Measurements from ENCODE around the gene ELL. TPM values are rescaled to one million over a fixed set of nuclear protein-coding genes. Genes with fewer than 3 reads are reported as not detected.

ELL gene
- polyA plus RNA-seq, 6 donors from 2014 or later, result 7.0 to 19.3 (median 14.6) TPM

DNA sequence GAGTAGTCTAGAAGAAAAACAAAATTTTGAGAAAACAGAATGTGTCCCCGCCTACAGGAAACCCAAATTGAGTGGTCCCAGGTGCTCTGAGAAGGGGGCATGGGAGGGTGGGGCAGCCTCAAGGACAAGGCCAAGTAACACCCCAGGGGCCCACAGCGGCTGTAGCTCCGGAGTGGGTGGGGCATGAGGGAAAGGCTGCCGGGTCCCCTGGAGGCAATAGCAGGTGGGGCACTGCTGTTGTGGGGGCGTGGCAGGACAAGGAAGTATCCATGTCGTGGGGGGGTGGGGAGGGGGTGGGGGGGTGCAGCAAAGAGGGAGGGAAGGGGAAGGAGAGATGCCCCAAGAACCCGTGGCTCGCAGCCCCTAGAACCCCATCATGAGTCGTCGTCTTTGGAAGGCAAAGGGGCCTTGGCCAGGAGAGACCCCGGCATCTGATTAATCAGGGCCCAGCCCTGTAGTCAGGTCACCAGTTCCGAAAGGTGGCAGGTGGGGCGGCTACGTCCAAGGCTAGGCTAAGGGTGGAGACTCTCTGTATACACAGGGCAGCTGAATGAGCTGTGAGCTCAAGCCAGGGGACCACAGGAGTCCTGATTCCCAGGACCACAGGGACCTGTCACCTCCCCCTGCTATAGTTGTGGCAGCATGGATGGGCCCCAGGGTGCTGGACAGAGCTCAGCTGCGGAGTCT, 76.5 kb downstream of the ELL start:
- peaks cover 14 to 17% (median 14%) of the 10 kb centered on the region in 3 donors for H3K4me1 Mint-ChIP-seq
- peaks cover 0 to 5% (median 0%) of the 10 kb centered on the region in 7 donors for H3K9me3 Mint-ChIP-seq
- DNase-seq, result no peak
- H3K4me3 Mint-ChIP-seq, result no peak overlapping the region
- no peaks in the 10 kb centered on the region for H3K27me3 Mint-ChIP-seq
- no peak for ATAC-seq (ENCODE audit: low read depth in 2 of 2)
- H3K27ac Mint-ChIP-seq, result no peak overlapping the region
- H3K36me3 Mint-ChIP-seq, result peaks cover 0 to 16% of the 10 kb centered on the region in 2 donors

DNA sequence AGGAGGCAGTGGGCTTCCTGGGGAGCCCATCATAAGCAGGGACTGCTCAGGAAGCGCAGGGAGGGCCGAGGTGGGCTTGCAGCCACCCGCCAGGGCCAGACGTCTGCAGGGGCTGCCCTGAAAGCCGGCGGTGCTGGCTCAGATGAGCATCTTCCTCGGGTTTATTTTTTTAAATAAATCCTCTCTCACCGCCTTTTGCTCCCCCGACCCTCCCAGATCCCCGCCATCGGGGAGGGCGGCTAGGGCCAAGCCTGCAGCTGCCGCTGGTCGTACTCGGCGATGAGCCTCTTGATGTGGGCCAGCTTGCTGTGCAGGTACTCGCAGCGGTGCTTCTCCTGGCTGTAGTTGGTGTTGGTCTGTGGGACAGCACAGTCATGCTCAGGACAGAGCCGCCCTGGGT, 77.4 kb downstream of the ELL start:
- Mint-ChIP-seq H3K4me3 (no peak overlapping the region), H3K4me1 (peaks cover 14 to 21% (median 18%) of the 10 kb centered on the region in 3 donors), H3K27me3 (no peaks in the 10 kb centered on the region), H3K9me3 (peaks cover 0 to 5% (median 0%) of the 10 kb centered on the region in 7 donors), H3K36me3 (peaks cover 0 to 16% of the 10 kb centered on the region in 2 donors), H3K27ac (no peak overlapping the region)
- no peak for ATAC-seq (ENCODE audit: low read depth in 2 of 2)
- DNase-seq, result no peak

DNA sequence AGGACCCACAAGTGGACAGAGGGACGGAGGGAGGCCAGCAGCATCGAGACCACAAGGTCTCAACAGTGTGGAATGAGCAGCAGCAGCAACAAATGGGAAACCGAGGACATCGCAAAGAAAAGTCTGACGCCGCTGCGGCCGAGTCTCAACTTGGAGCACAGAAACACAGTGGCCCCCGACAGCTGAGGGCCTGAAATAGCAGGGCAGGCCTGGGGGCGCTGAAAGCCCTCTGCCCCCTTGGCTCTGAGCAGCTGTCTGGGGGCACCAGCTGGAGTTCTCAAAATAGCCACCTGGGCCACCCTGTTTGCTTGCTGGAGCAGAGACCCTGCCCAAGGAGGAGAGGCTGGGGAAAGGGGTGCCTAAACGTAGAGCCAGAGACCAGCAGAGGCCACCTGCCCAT, 78.0 kb downstream of the ELL start:
- Mint-ChIP-seq H3K4me1 (peaks cover 14 to 24% (median 21%) of the 10 kb centered on the region in 3 donors), H3K27ac (no peak overlapping the region), H3K9me3 (peaks cover 0 to 5% (median 0%) of the 10 kb centered on the region in 7 donors), H3K36me3 (peaks cover 0 to 16% of the 10 kb centered on the region in 2 donors), H3K4me3 (no peak overlapping the region), H3K27me3 (no peaks in the 10 kb centered on the region)
- DNase-seq, result no peak
- ATAC-seq (ENCODE audit: low read depth in 2 of 2), result no peak

DNA sequence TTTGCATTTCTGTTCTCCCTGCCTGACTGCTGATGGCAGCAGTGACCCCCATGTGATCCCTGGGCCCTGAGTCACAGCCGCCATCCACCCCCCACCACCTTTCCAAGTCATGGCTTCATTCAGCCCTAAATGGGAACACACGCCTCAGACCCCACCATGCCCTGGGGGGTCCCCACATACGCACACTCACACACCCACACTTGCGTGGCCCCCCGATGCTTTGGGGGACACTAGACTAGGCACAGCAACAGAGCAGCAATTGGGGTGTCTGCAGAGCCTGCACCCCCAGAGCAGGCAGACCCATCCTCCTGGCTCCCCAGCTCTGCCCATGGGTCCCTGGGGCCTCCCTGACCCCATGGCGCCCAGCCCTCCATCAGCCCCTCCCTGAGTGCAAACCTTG, 78.5 kb downstream of the ELL start:
- Mint-ChIP-seq H3K27ac (peak overlapping the region in 1 of 6 donors; percentile 81), H3K4me3 (no peak overlapping the region), H3K36me3 (peaks cover 0 to 12% of the 10 kb centered on the region in 2 donors), H3K27me3 (no peaks in the 10 kb centered on the region), H3K9me3 (peaks cover 0 to 5% (median 0%) of the 10 kb centered on the region in 7 donors), H3K4me1 (peaks cover 14 to 25% (median 21%) of the 10 kb centered on the region in 3 donors)
- no peak for ATAC-seq (ENCODE audit: low read depth in 2 of 2)
- DNase-seq, result no peak

DNA sequence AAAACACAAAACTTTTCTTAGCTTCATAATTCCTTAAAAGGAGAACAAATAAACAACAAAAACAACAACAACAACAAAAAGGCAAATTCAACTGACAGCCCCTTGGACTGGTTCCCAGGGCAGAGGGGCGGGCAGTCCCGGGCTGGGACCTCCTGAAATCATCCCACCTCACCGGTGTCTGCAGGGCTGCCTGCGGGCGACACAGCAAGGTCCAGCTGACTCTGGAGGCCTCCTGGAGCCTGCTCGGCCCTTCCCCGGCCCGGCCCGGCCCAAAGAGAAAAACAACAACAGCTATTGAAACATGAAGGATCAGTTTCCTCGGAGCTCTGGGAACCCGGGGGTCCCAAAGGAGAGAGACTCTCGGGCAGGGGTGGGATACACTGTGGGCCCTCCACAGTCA, 78.9 kb downstream of the ELL start:
- H3K36me3 Mint-ChIP-seq, result peaks cover 0 to 8% of the 10 kb centered on the region in 2 donors
- no peaks in the 10 kb centered on the region for H3K27me3 Mint-ChIP-seq
- no peak for ATAC-seq (ENCODE audit: low read depth in 2 of 2)
- H3K4me3 Mint-ChIP-seq, result no peak overlapping the region
- H3K4me1 Mint-ChIP-seq, result peaks cover 14 to 24% (median 21%) of the 10 kb centered on the region in 3 donors
- peaks cover 0 to 5% (median 0%) of the 10 kb centered on the region in 7 donors for H3K9me3 Mint-ChIP-seq
- peak overlapping the region in 1 of 6 donors; percentile 87 for H3K27ac Mint-ChIP-seq
- DNase-seq, result no peak

DNA sequence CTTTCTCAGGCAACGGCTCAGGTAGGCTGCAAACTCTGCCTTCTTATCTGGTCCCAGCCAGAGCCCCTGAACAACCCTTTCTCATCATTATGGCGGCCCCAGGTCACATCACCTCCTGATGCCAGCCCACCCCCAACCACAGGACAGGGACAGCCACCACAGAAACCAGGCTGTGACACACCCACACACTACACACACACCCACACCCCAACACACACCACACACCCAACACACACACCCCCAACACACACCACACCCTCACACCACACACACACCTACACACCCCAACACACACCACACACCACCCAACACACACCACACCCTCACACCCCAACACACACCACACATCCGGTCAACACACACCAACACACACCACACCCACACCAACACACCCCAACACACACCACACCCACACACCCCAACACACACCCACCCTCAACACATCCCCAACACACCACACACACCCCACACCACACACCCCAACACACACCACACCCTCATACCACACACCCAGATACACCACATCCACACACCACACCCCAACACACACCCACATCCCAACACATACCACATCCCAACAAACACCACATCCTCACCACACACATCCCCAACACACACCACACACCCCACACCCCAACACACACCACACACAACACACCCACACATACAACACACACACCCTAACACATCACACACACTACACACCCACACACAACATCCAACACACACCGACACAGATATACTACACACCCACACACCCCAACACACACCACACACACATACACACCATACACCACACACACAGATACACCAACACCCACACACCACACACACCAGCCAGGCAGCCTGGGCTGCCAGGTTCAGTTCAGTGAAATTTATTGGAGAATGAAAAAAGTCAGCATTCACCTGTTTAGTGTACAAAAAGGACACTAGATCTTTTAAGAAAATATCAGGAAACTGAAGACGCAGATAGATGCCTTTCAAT, 79.8 kb downstream of the ELL start:
- no peak for ATAC-seq (ENCODE audit: low read depth in 2 of 2)
- Mint-ChIP-seq H3K4me3 (peak overlapping the region in 3 of 8 donors; percentile 12 to 35 (median 25)), H3K27me3 (no peaks in the 10 kb centered on the region), H3K9me3 (peaks cover 0 to 5% (median 0%) of the 10 kb centered on the region in 7 donors), H3K4me1 (peaks cover 14 to 24% (median 21%) of the 10 kb centered on the region in 3 donors), H3K27ac (peak overlapping the region in 5 of 6 donors; percentile 14 to 95 (median 87)), H3K36me3 (peaks cover 0 to 8% of the 10 kb centered on the region in 2 donors)
- no peak for DNase-seq

DNA sequence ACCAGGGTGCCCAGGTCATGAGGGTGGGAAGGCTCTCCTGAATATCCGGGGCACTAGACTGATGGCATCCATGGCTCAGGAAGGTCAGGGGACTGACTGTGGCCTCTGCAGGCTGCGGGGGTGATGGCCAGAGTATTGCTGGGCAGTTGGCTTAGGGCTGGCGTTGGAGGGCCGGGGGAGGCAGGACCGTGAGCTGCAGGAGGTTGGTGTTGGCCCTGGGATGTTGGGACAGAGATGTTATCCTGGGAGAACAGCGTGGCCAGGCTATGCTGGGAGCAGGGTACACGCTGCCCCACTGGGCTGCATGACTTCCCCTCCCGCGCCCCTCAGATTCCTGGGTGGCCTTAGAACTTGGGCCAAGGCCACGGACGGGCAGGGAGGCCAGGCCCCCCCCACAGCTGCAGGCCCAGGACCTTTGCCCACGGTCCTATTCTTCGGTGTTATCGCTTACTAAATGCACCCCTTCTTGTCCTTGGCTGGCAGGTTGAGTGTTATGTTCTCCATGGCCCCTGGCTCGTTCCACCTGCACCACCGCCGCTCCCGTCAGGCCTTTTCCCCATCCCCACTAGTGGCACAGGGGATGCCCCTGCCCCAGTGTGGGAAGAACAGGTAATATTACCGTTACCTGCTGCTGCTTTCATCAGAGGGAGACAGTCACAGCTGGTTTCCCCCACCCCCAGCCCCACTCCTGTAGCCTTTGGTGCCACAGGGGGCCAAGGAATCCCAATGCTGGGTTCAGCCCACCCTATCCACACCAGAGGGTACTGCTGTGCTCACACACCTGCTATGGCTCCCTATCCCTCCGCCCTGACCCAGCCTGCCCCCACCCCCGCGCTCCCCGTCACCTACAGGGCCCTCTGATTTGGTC, 80.7 kb downstream of the ELL start:
- ATAC-seq (ENCODE audit: low read depth in 2 of 2) (no peak), DNase-seq (no peak)
- Mint-ChIP-seq H3K36me3 (peaks cover 0 to 8% of the 10 kb centered on the region in 2 donors), H3K4me3 (peak overlapping the region in 4 of 8 donors; percentile 19 to 47 (median 38)), H3K27me3 (no peaks in the 10 kb centered on the region), H3K9me3 (peaks cover 0 to 5% (median 0%) of the 10 kb centered on the region in 7 donors), H3K4me1 (peaks cover 13 to 28% (median 24%) of the 10 kb centered on the region in 3 donors), H3K27ac (peak overlapping the region in 1 of 6 donors; percentile 57)

DNA sequence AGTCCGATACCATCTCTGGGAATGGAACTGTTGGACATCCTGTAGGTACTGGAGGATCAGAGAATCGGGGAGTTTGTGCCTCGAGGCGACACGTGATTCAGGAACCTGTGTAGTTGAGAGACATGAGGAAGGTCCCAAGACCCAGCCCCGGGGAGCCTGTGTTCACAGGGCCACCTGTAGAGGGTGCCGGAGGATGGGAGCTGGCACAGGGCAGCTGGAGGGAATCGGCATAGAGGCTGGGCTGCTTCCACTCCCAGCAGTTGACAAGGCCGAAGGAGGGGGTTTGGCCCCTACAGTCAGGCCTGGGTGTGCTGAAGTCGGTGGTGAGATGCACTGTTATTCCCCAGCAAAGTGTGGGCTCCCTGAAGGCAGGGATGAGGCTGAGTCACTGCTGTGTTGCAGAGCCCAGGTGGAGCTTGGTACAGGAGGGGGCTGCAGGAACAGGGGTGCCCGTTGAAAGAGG, 81.4 kb downstream of the ELL start:
- Mint-ChIP-seq H3K9me3 (peaks cover 0 to 5% (median 0%) of the 10 kb centered on the region in 7 donors), H3K27me3 (no peaks in the 10 kb centered on the region), H3K4me1 (peaks cover 18 to 32% (median 25%) of the 10 kb centered on the region in 3 donors), H3K27ac (peak overlapping the region in 3 of 6 donors; percentile 15 to 78 (median 65)), H3K36me3 (peaks cover 0 to 8% of the 10 kb centered on the region in 2 donors), H3K4me3 (peak overlapping the region in 3 of 8 donors; percentile 12 to 71 (median 16))
- ATAC-seq (ENCODE audit: low read depth in 2 of 2), result peak; percentile 17 to 24
- DNase-seq, result no peak

DNA sequence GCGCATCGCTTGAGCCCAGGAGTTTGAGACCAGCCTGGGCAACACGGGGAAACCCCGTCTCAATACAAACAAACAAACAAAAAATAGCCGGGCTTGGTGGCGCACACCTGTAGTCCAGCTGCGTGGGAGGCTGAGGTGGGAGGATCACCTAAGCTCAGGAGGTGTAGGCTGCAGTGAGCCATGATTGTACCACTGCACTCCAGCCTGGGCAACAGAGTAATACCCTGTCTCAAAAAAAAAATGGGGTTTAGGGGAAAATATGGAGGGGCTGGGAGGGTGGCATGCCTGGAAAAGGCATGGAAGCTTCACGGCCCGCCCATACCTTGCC, 82.0 kb downstream of the ELL start:
- Mint-ChIP-seq H3K4me3 (peak overlapping the region in 4 of 8 donors; percentile 16 to 71 (median 30)), H3K4me1 (peaks cover 21 to 33% (median 25%) of the 10 kb centered on the region in 3 donors), H3K36me3 (peaks cover 0 to 8% of the 10 kb centered on the region in 2 donors), H3K9me3 (peaks cover 0 to 5% (median 0%) of the 10 kb centered on the region in 7 donors), H3K27me3 (no peaks in the 10 kb centered on the region), H3K27ac (peak overlapping the region in 3 of 6 donors; percentile 57 to 66 (median 65))
- ATAC-seq (ENCODE audit: low read depth in 2 of 2) (no peak), DNase-seq (no peak)

DNA sequence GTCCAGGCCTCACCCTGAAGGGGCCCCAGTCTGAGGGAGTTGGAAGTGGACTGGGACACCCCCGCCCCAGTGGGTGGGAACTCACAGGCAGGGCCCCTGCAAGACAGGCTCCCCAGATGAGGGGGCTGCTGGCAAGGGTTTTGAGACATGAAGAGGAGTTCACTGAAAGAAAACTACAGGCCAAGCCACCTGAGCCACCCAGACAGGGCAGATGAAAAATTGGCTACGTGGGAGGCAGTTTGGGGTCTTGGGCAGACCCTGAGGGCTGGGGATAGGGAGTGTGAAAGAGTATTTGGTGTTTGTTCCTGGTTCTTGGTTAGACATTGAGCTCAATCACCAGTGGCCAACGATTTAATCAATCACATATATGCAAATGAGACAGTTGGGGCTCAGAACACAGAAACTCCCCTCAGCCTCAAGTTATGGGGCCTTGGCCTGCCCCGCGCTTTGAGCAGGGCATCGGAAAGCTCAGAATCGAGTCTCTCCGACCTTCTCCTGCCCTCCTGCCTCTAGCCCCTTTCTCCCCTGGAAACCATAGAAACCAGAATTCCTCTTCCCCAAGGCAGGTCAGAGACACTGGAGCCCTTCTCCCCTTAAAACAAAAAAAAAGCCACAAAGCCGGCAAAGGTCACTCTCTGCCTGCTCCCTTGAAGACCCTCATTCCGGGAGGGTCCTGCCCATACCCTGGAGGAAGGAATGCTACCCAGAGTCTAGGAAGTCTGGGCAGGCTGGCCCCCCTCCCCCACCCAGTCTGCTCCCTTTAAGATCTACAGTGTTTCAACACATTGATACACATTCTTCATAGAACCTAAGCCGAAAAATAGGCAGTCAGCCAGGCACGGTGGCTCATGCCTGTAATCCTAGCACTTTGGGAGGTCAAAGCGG, 82.6 kb downstream of the ELL start:
- peaks cover 27 to 39% (median 29%) of the 10 kb centered on the region in 3 donors for H3K4me1 Mint-ChIP-seq
- peaks cover 0 to 5% (median 0%) of the 10 kb centered on the region in 7 donors for H3K9me3 Mint-ChIP-seq
- H3K27ac Mint-ChIP-seq, result peak overlapping the region in 4 of 6 donors; percentile 45 to 66 (median 61)
- DNase-seq (no peak), ATAC-seq (ENCODE audit: low read depth in 2 of 2) (peak; percentile 14 to 17)
- peak overlapping the region in 7 of 8 donors; percentile 9 to 71 (median 34) for H3K4me3 Mint-ChIP-seq
- peaks cover 0 to 8% of the 10 kb centered on the region in 2 donors for H3K36me3 Mint-ChIP-seq
- no peaks in the 10 kb centered on the region for H3K27me3 Mint-ChIP-seq

DNA sequence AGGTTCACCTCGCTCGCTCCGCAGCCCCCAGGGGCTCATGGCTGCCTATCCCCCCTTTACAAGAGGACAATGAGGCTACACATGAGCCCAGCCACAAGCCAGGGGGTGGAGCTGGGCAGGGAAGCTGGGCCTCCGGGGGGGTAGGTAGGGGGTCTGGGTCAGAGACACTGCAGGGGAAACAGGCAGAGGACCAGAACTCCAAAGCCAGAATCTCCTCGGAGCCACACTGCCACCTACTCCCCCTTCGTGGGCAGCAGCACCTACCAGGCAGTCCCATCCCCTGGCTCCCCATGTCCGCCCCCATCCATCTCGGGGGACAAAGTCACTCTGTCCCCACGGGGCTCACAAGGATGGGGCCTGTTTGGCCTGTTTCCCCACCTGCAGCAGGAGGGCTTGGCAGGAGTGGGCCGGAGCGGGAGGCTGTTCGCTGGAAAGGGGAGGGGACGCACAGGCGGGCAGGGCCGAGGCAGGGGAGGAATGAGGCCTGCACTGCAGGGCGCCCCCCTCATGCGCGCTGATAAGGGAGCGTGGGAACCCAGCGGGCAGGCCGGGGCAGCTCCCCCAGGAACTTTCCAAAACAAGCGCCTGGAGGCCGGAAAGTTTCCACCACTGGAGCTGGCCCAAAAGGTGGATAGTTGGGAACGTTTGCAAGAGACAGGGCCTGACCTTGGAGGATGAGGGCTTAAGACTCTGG, 83.4 kb downstream of the ELL start:
- Mint-ChIP-seq H3K4me3 (peak overlapping the region in 5 of 8 donors; percentile 54 to 82 (median 71)), H3K36me3 (peaks cover 0 to 8% of the 10 kb centered on the region in 2 donors)
- DNase-seq, result no peak

More for the DNA sequence above, 83.4 kb downstream of the ELL start:
- Mint-ChIP-seq H3K4me1 (peaks cover 28 to 41% (median 31%) of the 10 kb centered on the region in 3 donors), H3K27ac (peak overlapping the region in 1 of 6 donors; percentile 56), H3K27me3 (no peaks in the 10 kb centered on the region), H3K9me3 (peaks cover 0 to 5% (median 0%) of the 10 kb centered on the region in 7 donors)
- ATAC-seq (ENCODE audit: low read depth in 2 of 2), result no peak

Measured in naive B cell (primary cell).